ENCODE measurements around the gene OSBP2.

Gene OSBP2

GRCh38 chr22:30949934-30950660 is 255.4 kb downstream of the OSBP2 start:
- DNase-seq, result no peak

DNA sequence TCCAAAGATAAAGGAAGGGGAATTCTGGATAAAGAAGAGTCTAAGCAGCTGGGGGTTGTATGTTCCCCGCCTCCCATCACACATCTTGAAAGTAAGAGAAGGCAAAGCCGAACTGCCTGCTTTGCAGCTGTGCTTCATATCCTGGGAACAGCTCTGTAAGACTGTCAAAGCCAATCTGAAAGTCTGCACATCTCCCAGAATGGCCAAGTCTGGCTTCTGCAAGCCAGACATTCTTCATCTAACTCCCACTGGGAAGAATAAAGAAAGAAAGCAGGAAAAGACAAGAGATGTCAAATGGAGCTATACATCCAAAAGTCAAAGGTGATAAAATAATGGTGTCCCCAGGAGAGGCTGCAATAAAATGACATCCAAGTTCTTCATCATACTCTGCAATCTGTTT is 258.5 kb downstream of the OSBP2 start:
- no peak for DNase-seq

- no peak for DNase-seq
These were observed 260.5 kb downstream of the OSBP2 start for GRCh38 chr22:30955153-30955552.

Data from NCI-H2107 (cell line).